HFF-Myc (cell line): ENCODE data around the gene SPRYD3.

Source experiments
- DNase-seq: peaks from one replicate; pipeline ENCODE4 v3.0.0-alpha.2; 2011; ENCODE audit warnings: low read depth; ENCODE audit errors: extremely low read depth
- H3K4me3 ChIP-seq: replicated peaks from 2 replicates; pipeline ENCODE4 v1.5.1; 2011; ENCODE audit warnings: low read depth, mild to moderate bottlenecking, control low read depth, low read length
- CTCF ChIP-seq: IDR thresholded peaks from 2 replicates; pipeline ENCODE4 v1.5.1; 2012; ENCODE audit warnings: mild to moderate bottlenecking, low read depth, low read length, control low read depth; ENCODE audit errors: missing control alignments

Gene SPRYD3

GRCh38 chr12:53060721-53061276, 18.4 kb downstream of the SPRYD3 start:
- TF ChIP-seq CTCF = no peak
- no peak for DNase-seq
- no peak overlapping the region for H3K4me3 ChIP-seq

DNA sequence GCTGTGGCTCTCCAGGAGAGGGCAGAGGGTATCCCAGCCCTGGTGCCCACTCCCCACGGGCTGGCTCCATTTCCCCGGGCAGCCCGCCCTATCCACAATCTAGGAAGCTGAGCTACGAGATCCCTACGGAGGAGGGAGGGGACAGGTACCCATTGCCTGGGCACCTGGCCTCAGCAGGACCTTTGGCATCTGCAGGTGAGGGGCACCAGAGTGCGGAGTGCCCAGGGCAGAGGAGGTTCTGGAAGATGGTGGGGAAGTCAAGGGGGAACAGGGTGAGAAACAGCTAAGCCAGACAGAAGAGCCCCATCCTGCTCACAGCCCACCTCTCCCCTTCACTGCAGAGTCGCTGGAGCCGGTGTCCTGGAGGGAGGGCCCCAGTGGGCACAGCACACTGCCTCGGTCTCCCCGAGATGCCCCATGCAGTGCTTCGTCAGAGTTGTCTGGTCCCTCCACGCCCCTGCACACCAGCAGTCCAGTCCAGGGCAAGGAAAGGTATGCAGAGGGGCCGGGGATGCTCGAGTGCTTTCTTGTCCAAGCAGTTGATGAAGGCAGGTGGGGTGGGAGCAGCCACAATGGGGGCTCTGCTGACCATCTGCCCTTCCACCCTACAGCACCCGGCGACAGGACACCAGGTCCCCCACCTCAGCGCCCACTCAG, 19.0 kb downstream of the SPRYD3 start:
- no peak for DNase-seq
- TF ChIP-seq CTCF = no peak
- no peak overlapping the region for H3K4me3 ChIP-seq

GRCh38 chr12:53059434-53060063, 19.6 kb downstream of the SPRYD3 start:
- DNase-seq = no peak
- no peak overlapping the region for H3K4me3 ChIP-seq
- no peak for TF ChIP-seq CTCF

DNA sequence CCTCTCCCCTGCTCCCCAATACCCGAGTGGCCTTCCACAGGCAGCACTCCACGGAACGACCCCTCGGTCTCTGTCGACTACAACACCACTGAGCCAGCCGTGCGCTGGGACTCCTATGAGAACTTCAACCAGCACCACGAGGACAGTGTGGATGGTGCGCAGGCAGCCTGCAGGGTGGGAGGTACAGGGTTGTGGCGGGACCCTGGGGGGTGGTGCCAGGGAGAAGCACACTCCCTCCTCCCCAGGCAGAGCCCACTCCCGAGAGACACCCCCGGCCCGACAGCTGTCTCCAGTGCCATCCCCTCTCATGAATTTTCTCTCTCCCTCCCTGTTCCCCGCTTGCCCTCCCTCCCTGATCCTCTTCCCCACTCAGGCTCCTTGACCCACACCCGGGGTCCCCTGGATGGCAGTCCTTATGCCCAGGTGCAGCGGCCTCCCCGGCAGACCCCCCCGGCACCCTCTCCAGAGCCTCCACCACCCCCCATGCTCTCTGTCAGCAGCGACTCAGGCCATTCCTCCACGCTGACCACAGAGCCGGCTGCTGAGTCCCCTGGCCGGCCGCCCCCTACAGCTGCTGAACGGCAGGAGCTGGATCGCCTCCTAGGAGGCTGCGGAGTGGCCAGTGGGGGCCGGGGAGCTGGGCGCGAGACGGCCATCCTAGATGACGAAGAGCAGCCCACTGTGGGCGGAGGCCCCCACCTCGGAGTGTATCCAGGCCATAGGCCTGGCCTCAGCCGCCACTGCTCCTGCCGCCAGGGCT, 20.3 kb downstream of the SPRYD3 start:
- DNase-seq = no peak
- TF ChIP-seq CTCF = no peak

GRCh38 chr12:53057816-53058500, 21.2 kb downstream of the SPRYD3 start:
- no peak for TF ChIP-seq CTCF
- no peak for DNase-seq
- H3K4me3 ChIP-seq = no peak overlapping the region

More for the DNA sequence above, 20.3 kb downstream of the SPRYD3 start:
- no peak overlapping the region for H3K4me3 ChIP-seq

DNA sequence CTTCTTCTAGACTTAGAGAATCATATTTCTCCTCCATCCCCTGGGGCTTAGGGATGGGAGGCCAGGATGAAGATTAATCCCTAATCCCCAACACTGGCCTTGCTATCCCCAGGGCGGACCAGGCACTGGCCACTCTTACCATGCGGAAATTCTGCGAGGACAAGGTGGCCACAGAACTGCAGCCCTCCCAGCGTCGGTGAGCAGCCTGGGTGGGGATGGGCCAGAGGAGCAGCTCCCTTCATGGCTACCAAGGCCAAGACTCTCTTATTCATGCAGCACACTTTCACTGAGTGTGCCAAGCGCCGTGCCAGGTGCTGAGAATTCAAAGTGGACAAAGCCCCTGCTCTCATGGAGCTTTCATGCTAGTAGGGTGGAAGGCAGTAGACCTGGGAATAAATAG, 22.3 kb downstream of the SPRYD3 start:
- H3K4me3 ChIP-seq = no peak overlapping the region
- no peak for TF ChIP-seq CTCF
- no peak for DNase-seq
